Activated CD4-positive, alpha-beta T cell treated with anti-CD3 and anti-CD28 coated beads, Interleukin-2, amount 50 U/mL, for 48 hours (primary cell): ENCODE measurements around the gene CCNE1.
"Not testable (repeated sequence)": the region's sequence is repeated elsewhere in the genome, so short reads cannot be mapped to it uniquely, and the experiment has no call there.

Experiments used
- DNase-seq, 2 experiments: peaks; one replicate each; pipeline ENCODE4 v3.0.0-alpha.2; 2020

CCNE1 gene

GRCh38 chr19:29819300-29819699, 7.5 kb downstream of the CCNE1 start:
- DNase-seq = no peak

- no peak for DNase-seq
Observed at GRCh38 chr19:29819986-29820385, 8.2 kb downstream of the CCNE1 start.

- DNase-seq = no peak
Observed at GRCh38 chr19:29823581-29824330, 12.0 kb downstream of the CCNE1 start.

- not testable (repeated sequence) for DNase-seq
Observed at GRCh38 chr19:29825263-29825662, 13.5 kb downstream of the CCNE1 start.

GRCh38 chr19:29831041-29831548, 19.3 kb downstream of the CCNE1 start:
- peak; percentile 43 to 68 for DNase-seq

GRCh38 chr19:29831686-29832085, 19.9 kb downstream of the CCNE1 start:
- DNase-seq = no peak

- no peak for DNase-seq
Observed at GRCh38 chr19:29832801-29833200, 21.0 kb downstream of the CCNE1 start.

- DNase-seq = no peak
Observed at GRCh38 chr19:29833614-29834261, 21.9 kb downstream of the CCNE1 start.

- no peak for DNase-seq
Observed at GRCh38 chr19:29834991-29835846, 23.4 kb downstream of the CCNE1 start.

GRCh38 chr19:29836409-29836825, 24.6 kb downstream of the CCNE1 start:
- DNase-seq = peak; percentile 43 to 67

- DNase-seq = peak; percentile 43 to 56
Observed at GRCh38 chr19:29837448-29837981, 25.7 kb downstream of the CCNE1 start.

GRCh38 chr19:29837996-29838395, 26.2 kb downstream of the CCNE1 start:
- no peak for DNase-seq

- no peak for DNase-seq
Observed at GRCh38 chr19:29840066-29840950, 28.5 kb downstream of the CCNE1 start.

- no peak for DNase-seq
Observed at GRCh38 chr19:29841209-29841558, 29.4 kb downstream of the CCNE1 start.

- no peak for DNase-seq
Observed at GRCh38 chr19:29841559-29842367, 30.0 kb downstream of the CCNE1 start.

GRCh38 chr19:29842471-29843179, 30.8 kb downstream of the CCNE1 start:
- DNase-seq = no peak

GRCh38 chr19:29843180-29844051, 31.6 kb downstream of the CCNE1 start:
- DNase-seq = no peak

- DNase-seq = peak; percentile 96 to 97
Observed at GRCh38 chr19:29844891-29845573, 33.2 kb downstream of the CCNE1 start.
